Panc1 (cell line): ENCODE results near the gene GPALPP1. TPM values are rescaled to one million over a fixed set of nuclear protein-coding genes. Genes with fewer than 3 reads are reported as not detected.

Source experiments
- ATAC-seq: fragments of 200-7000 bp; cut with Tn5 transposase; 2 replicates; pipeline ENCODE4 v1.9.1; 2020; ENCODE audit warnings: mild to moderate bottlenecking, moderate library complexity
- BruUV-seq: library from RNA; stranded (reverse); fragments of 400-500 nt; replicated peaks from 2 replicates; lab custom pipeline; 2021; lab: Mats Ljungman, UMichigan
- CTCF ChIA-PET: fragments of 300-600 bp; sonication (Branson Sonifier 250); formaldehyde crosslinking; loops from one replicate; lab custom pipeline; 2022; ENCODE audit warnings: antibody characterized with exemption; lab: Charles Lee
- POLR2A ChIA-PET: fragments of 300-600 bp; sonication (Branson Sonifier 250); formaldehyde crosslinking; loops from one replicate; lab custom pipeline; 2022; ENCODE audit warnings: antibody characterized with exemption; lab: Charles Lee
- DNase-seq: peaks from one replicate; pipeline ENCODE4 v3.0.0-alpha.2; 2010; ENCODE audit warnings: low read depth, low spot score
- H3K27ac ChIP-seq: 2 replicates; pipeline ENCODE4 v1.5.1; 2011; ENCODE audit warnings: mild to moderate bottlenecking, low read length, inconsistent platforms
- H3K27me3 ChIP-seq: fragments of 200-500 bp; sonication (Bioruptor generic); 2 replicates; pipeline ENCODE4 v1.6.0; 2014; ENCODE audit warnings: low read length, inconsistent platforms; ENCODE audit not compliant: control insufficient read depth, insufficient read depth
- H3K36me3 ChIP-seq: fragments of 200-500 bp; sonication (Bioruptor generic); 2 replicates; pipeline ENCODE4 v1.5.1; 2014; ENCODE audit warnings: inconsistent platforms, mild to moderate bottlenecking, low read length, moderate library complexity; ENCODE audit not compliant: control insufficient read depth, insufficient read depth
- H3K4me1 ChIP-seq: 2 replicates; pipeline ENCODE4 v1.5.1; 2011; ENCODE audit warnings: inconsistent platforms, mild to moderate bottlenecking, low read length, moderate library complexity; ENCODE audit not compliant: control insufficient read depth, insufficient read depth
- H3K4me3 ChIP-seq, 2 experiments: 2 replicates each; pipeline ENCODE4 v1.5.1; 2011 to 2012; ENCODE audit warnings: low read depth in 2 of 2, low read length in 2 of 2, mild to moderate bottlenecking in 2 of 2, inconsistent platforms in 1 of 2, moderate library complexity in 1 of 2
- H3K9me3 ChIP-seq: fragments of 200-500 bp; sonication (Bioruptor generic); 2 replicates; pipeline ENCODE4 v1.5.1; 2014; ENCODE audit warnings: low read depth, mild to moderate bottlenecking, inconsistent platforms, low read length, moderate library complexity; ENCODE audit not compliant: control insufficient read depth, insufficient read depth
- CTCF ChIP-seq: fragments of 450-650 bp; IDR thresholded peaks from 2 replicates; pipeline ENCODE4 v1.5.1; 2017; ENCODE audit warnings: mild to moderate bottlenecking
- POLR2AphosphoS5 ChIP-seq: IDR thresholded peaks from 2 replicates; pipeline ENCODE4 v1.6.1; 2012; ENCODE audit warnings: mild to moderate bottlenecking, low read depth, low read length, moderate library complexity
- REST ChIP-seq, 2 experiments: IDR thresholded peaks; 2 replicates each; pipeline ENCODE4 v1.6.1; 2011 to 2012; ENCODE audit warnings: low read depth in 2 of 2, control low read depth in 1 of 2, low read length in 1 of 2, mild to moderate bottlenecking in 1 of 2, moderate library complexity in 1 of 2; ENCODE audit not compliant: insufficient read depth in 1 of 2
- SIN3A ChIP-seq: IDR thresholded peaks from 2 replicates; pipeline ENCODE4 v1.6.1; 2012; ENCODE audit warnings: low read depth, mild to moderate bottlenecking, low read length, moderate library complexity, borderline replicate concordance; ENCODE audit not compliant: insufficient read depth
- TCF7L2 ChIP-seq: IDR thresholded peaks from 2 replicates; pipeline ENCODE4 v1.6.1; 2011; ENCODE audit warnings: mild to moderate bottlenecking, low read depth, low read length, inconsistent platforms
- in situ Hi-C: cut with HindIII; loops from 2 replicates; pipeline ENCODE4 v1.10.0; 2016; ENCODE audit warnings: low sequenced_read_pairs, low pct_unique_long_range_greater_than_20kb
- intact Hi-C: fragments of 100-400 bp; cut with micrococcal nuclease; formaldehyde crosslinking; loops from one replicate; pipeline ENCODE4 v1.10.0; 2022; ENCODE audit not compliant: unreplicated experiment
- total RNA-seq: library from RNA; stranded (reverse); gene quantifications from one replicate; pipeline ENCODE4 v1.2.1, GENCODE V29; 2021; ENCODE audit not compliant: unreplicated experiment

The GPALPP1 gene
- total RNA-seq, 1 experiment from 2014 or later = 13.5 TPM

- BruUV-seq = no TSS peak
- no peak for DNase-seq
- Histone ChIP-seq H3K4me3 (no peak overlapping the region), H3K4me1 (no peaks in the 10 kb centered on the region), H3K27me3 (no peaks in the 10 kb centered on the region), H3K9me3 (no peaks in the 10 kb centered on the region), H3K36me3 (no peaks in the 10 kb centered on the region; the same call in 1 of the 2 replicates), H3K27ac (no peak overlapping the region)
- ChIA-PET POLR2A (no interaction called here), CTCF (no interaction called here)
- ATAC-seq = no peak
- TF ChIP-seq POLR2AphosphoS5 (no peak), TCF7L2 (no peak), SIN3A (no peak), CTCF (no peak), REST (IDR thresholded peaks at IDR 0.05; ENCODE audit: insufficient read depth in 1 of 2, low read depth in 2 of 2, low read length in 1 of 2) (no peak)
- in situ Hi-C loops (no loop called here), intact Hi-C loops (no loop called here)
Observed at GRCh38 chr13:45024847-45025246, 35.5 kb downstream of the GPALPP1 start.

- ATAC-seq (no peak), DNase-seq (no peak)
- CTCF ChIA-PET = no interaction called here
- H3K36me3 ChIP-seq = no peaks in the 10 kb centered on the region
- H3K9me3 ChIP-seq = no peaks in the 10 kb centered on the region
- no TSS peak for BruUV-seq
- no peaks in the 10 kb centered on the region for H3K4me1 ChIP-seq
- H3K27me3 ChIP-seq = no peaks in the 10 kb centered on the region
- H3K27ac ChIP-seq = no peak overlapping the region
- no peak overlapping the region for H3K4me3 ChIP-seq
- intact Hi-C loops (no loop called here), in situ Hi-C loops (no loop called here)
- TF ChIP-seq SIN3A (no peak), CTCF (no peak), TCF7L2 (no peak), POLR2AphosphoS5 (no peak), REST (IDR thresholded peaks at IDR 0.05; ENCODE audit: insufficient read depth in 1 of 2, low read depth in 2 of 2, low read length in 1 of 2) (no peak)
- POLR2A ChIA-PET = no interaction called here
Observed at GRCh38 chr13:45034342-45034741, 45.0 kb downstream of the GPALPP1 start.
